Measurements from ENCODE around the gene KLHL34.

DNA sequence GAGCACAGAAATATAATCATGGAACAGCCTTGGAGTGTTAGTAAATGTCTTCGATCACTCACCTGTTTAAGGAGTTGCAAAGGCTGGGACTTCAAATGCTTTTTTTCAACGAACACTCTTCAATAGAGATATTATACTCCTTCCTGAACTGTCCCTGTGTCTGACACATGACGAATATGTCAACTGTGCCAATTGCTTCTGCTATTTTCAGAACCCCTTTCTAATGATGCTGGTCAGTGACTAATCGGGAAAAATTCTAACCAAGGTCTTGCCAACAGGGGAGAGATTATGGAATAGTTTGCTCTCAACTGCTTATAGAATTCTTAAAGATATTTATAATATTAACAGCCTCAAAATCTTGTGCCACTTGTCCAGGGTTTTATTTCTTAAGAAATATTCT is 8.5 kb upstream of the KLHL34 start:
- TF ChIP-seq POLR2A (IDR thresholded peaks at IDR 0.05), result no peak
- TF ChIP-seq, protein P1, sequence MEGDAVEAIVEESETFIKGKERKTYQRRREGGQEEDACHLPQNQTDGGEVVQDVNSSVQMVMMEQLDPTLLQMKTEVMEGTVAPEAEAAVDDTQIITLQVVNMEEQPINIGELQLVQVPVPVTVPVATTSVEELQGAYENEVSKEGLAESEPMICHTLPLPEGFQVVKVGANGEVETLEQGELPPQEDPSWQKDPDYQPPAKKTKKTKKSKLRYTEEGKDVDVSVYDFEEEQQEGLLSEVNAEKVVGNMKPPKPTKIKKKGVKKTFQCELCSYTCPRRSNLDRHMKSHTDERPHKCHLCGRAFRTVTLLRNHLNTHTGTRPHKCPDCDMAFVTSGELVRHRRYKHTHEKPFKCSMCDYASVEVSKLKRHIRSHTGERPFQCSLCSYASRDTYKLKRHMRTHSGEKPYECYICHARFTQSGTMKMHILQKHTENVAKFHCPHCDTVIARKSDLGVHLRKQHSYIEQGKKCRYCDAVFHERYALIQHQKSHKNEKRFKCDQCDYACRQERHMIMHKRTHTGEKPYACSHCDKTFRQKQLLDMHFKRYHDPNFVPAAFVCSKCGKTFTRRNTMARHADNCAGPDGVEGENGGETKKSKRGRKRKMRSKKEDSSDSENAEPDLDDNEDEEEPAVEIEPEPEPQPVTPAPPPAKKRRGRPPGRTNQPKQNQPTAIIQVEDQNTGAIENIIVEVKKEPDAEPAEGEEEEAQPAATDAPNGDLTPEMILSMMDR (IDR thresholded peaks at IDR 0.05), result no peak

Data from body of pancreas (tissue), 4 donors.